G401 (cell line): ENCODE results near the gene EHF. TPM values are rescaled to one million over a fixed set of nuclear protein-coding genes. Genes with fewer than 3 reads are reported as not detected.

ENCODE experiments used
- DNase-seq: peaks from one replicate; pipeline ENCODE4 v3.0.0-alpha.2; 2015; ENCODE audit warnings: low spot score
- in situ Hi-C: cut with HindIII; loops from 2 replicates; pipeline ENCODE4 v1.10.0; 2016; ENCODE audit warnings: low sequenced_read_pairs, mixed read lengths
- total RNA-seq: library from RNA; depleted of rRNA; stranded (reverse); fragments of >200 nt; shearing (Covaris generic); gene quantifications from 2 replicates; pipeline ENCODE4 v1.2.3, GENCODE V29; 2014

The EHF gene
- total RNA-seq, 1 experiment from 2014 or later = not detected

GRCh38 chr11:34618406-34618805, 2.5 kb upstream of the EHF start:
- in situ Hi-C loops = no loop called here

GRCh38 chr11:34619062-34619516, 1.8 kb upstream of the EHF start:
- in situ Hi-C loops = no loop called here

More at GRCh38 chr11:34618406-34618805, 2.5 kb upstream of the EHF start:
- DNase-seq = no peak

GRCh38 chr11:34620202-34620601, 691 bp upstream of the EHF start:
- no peak for DNase-seq

More at GRCh38 chr11:34619062-34619516, 1.8 kb upstream of the EHF start:
- DNase-seq = no peak

GRCh38 chr11:34621876-34622275, 983 bp downstream of the EHF start:
- no peak for DNase-seq
- in situ Hi-C loops = no loop called here

More at GRCh38 chr11:34620202-34620601, 691 bp upstream of the EHF start:
- in situ Hi-C loops = no loop called here

GRCh38 chr11:34623463-34623862, 2.6 kb downstream of the EHF start:
- in situ Hi-C loops = no loop called here
- DNase-seq = no peak

GRCh38 chr11:34624069-34624468, 3.2 kb downstream of the EHF start:
- in situ Hi-C loops = no loop called here
- no peak for DNase-seq

GRCh38 chr11:34625576-34625975, 4.7 kb downstream of the EHF start:
- DNase-seq = no peak
- in situ Hi-C loops = no loop called here

GRCh38 chr11:34626393-34626792, 5.5 kb downstream of the EHF start:
- no peak for DNase-seq
- in situ Hi-C loops = no loop called here

- no peak for DNase-seq
- in situ Hi-C loops = no loop called here
Observed at GRCh38 chr11:34627197-34627596, 6.3 kb downstream of the EHF start.

- in situ Hi-C loops = no loop called here
- no peak for DNase-seq
Observed at GRCh38 chr11:34629711-34630110, 8.8 kb downstream of the EHF start.

- DNase-seq = no peak
- in situ Hi-C loops = no loop called here
Observed at GRCh38 chr11:34630544-34630943, 9.7 kb downstream of the EHF start.

- in situ Hi-C loops = no loop called here
- no peak for DNase-seq
Observed at GRCh38 chr11:34631297-34631696, 10.4 kb downstream of the EHF start.

- in situ Hi-C loops = no loop called here
- DNase-seq = no peak
Observed at GRCh38 chr11:34631737-34632104, 10.8 kb downstream of the EHF start.

GRCh38 chr11:34632105-34632791, 11.4 kb downstream of the EHF start:
- in situ Hi-C loops = no loop called here
- peak; percentile 26 for DNase-seq

- DNase-seq = no peak
- in situ Hi-C loops = no loop called here
Observed at GRCh38 chr11:34633640-34633989, 12.7 kb downstream of the EHF start.

- DNase-seq = no peak
- in situ Hi-C loops = no loop called here
Observed at GRCh38 chr11:34633990-34634693, 13.2 kb downstream of the EHF start.

- in situ Hi-C loops = no loop called here
- no peak for DNase-seq
Observed at GRCh38 chr11:34634694-34635062, 13.8 kb downstream of the EHF start.

GRCh38 chr11:34636127-34636526, 15.2 kb downstream of the EHF start:
- in situ Hi-C loops = no loop called here
- DNase-seq = no peak

- in situ Hi-C loops = no loop called here
- DNase-seq = peak; percentile 24
Observed at GRCh38 chr11:34637303-34637702, 16.4 kb downstream of the EHF start.

- in situ Hi-C loops = no loop called here
- no peak for DNase-seq
Observed at GRCh38 chr11:34638897-34639296, 18.0 kb downstream of the EHF start.

- in situ Hi-C loops = no loop called here
- no peak for DNase-seq
Observed at GRCh38 chr11:34639545-34639944, 18.7 kb downstream of the EHF start.
